HEK293 (cell line): ENCODE results near the gene MIS12.
A peak's percentile ranks its signal among the peaks of the same experiment; 100 is the strongest.

Experiments
- EGR2 ChIP-seq: fragments of 450-650 bp; formaldehyde crosslinking; IDR thresholded peaks from 2 replicates; pipeline ENCODE4 v1.5.1; 2016; ENCODE audit warnings: low read depth, missing biosample characterization, missing genetic modification characterization
- GLIS1 ChIP-seq: fragments of 450-650 bp; formaldehyde crosslinking; IDR thresholded peaks from 2 replicates; pipeline ENCODE4 v1.5.1; 2016; ENCODE audit warnings: missing biosample characterization, missing genetic modification characterization
- KLF16 ChIP-seq: fragments of 450-650 bp; formaldehyde crosslinking; IDR thresholded peaks from 2 replicates; pipeline ENCODE4 v1.5.1; 2017; ENCODE audit warnings: missing biosample characterization, missing genetic modification characterization
- MYNN ChIP-seq: fragments of 450-650 bp; formaldehyde crosslinking; IDR thresholded peaks from 2 replicates; pipeline ENCODE4 v1.5.1; 2016; ENCODE audit warnings: missing biosample characterization, missing genetic modification characterization, borderline replicate concordance
- SCRT1 ChIP-seq: fragments of 450-650 bp; formaldehyde crosslinking; IDR thresholded peaks from 2 replicates; pipeline ENCODE4 v1.5.1; 2016; ENCODE audit warnings: missing biosample characterization, missing genetic modification characterization, borderline replicate concordance
- SCRT2 ChIP-seq: fragments of 450-650 bp; formaldehyde crosslinking; IDR thresholded peaks from 2 replicates; pipeline ENCODE4 v1.5.1; 2016; ENCODE audit warnings: missing biosample characterization, missing genetic modification characterization
- SP7 ChIP-seq: fragments of 450-650 bp; formaldehyde crosslinking; IDR thresholded peaks from 2 replicates; pipeline ENCODE4 v1.5.1; 2016; ENCODE audit warnings: missing biosample characterization, missing genetic modification characterization
- ZBTB17 ChIP-seq: fragments of 450-650 bp; formaldehyde crosslinking; IDR thresholded peaks from 2 replicates; pipeline ENCODE4 v1.5.1; 2016; ENCODE audit warnings: missing biosample characterization, missing genetic modification characterization
- ZBTB21 ChIP-seq: fragments of 450-650 bp; formaldehyde crosslinking; IDR thresholded peaks from 2 replicates; pipeline ENCODE4 v1.5.1; 2017; ENCODE audit warnings: missing biosample characterization, missing genetic modification characterization
- ZBTB8A ChIP-seq: fragments of 450-650 bp; formaldehyde crosslinking; IDR thresholded peaks from 2 replicates; pipeline ENCODE4 v1.5.1; 2016; ENCODE audit warnings: missing biosample characterization, missing genetic modification characterization
- ZEB2 ChIP-seq: fragments of 450-650 bp; formaldehyde crosslinking; IDR thresholded peaks from 2 replicates; pipeline ENCODE4 v1.5.1; 2016; ENCODE audit warnings: missing biosample characterization, missing genetic modification characterization
- ZIC2 ChIP-seq: fragments of 450-650 bp; formaldehyde crosslinking; IDR thresholded peaks from 2 replicates; pipeline ENCODE4 v1.5.1; 2016; ENCODE audit warnings: missing biosample characterization, missing genetic modification characterization
- ZNF473 ChIP-seq: fragments of 450-650 bp; formaldehyde crosslinking; IDR thresholded peaks from 2 replicates; pipeline ENCODE4 v1.5.1; 2017; ENCODE audit warnings: missing biosample characterization, missing genetic modification characterization
- ZNF521 ChIP-seq: fragments of 450-650 bp; formaldehyde crosslinking; IDR thresholded peaks from 2 replicates; pipeline ENCODE4 v1.5.1; 2017; ENCODE audit warnings: missing biosample characterization, mild to moderate bottlenecking, missing genetic modification characterization
- ZNF529 ChIP-seq: fragments of 450-650 bp; formaldehyde crosslinking; IDR thresholded peaks from 2 replicates; pipeline ENCODE4 v1.5.1; 2017; ENCODE audit warnings: missing genetic modification characterization, missing biosample characterization; ENCODE audit not compliant: insufficient replicate concordance
- ZNF707 ChIP-seq: fragments of 450-650 bp; formaldehyde crosslinking; IDR thresholded peaks from 2 replicates; pipeline ENCODE4 v1.5.1; 2016; ENCODE audit warnings: missing biosample characterization, missing genetic modification characterization
- ZNF76 ChIP-seq: fragments of 450-650 bp; formaldehyde crosslinking; IDR thresholded peaks from 2 replicates; pipeline ENCODE4; 2016; ENCODE audit warnings: low read depth, missing biosample characterization, missing genetic modification characterization, borderline replicate concordance
- ZSCAN16 ChIP-seq: fragments of 450-650 bp; formaldehyde crosslinking; IDR thresholded peaks from 2 replicates; pipeline ENCODE4 v1.5.1; 2016; ENCODE audit warnings: missing biosample characterization, missing genetic modification characterization
- TF ChIP-seq, protein P1 (sequence below): fragments of 450-650 bp; formaldehyde crosslinking; IDR thresholded peaks from 2 replicates; pipeline ENCODE4 v1.5.1; 2017; ENCODE audit warnings: missing biosample characterization, missing genetic modification characterization
- TF ChIP-seq, protein P2 (sequence below): fragments of 450-650 bp; formaldehyde crosslinking; IDR thresholded peaks from 2 replicates; pipeline ENCODE4 v1.5.1; 2017; ENCODE audit warnings: missing biosample characterization, mild to moderate bottlenecking, missing genetic modification characterization, moderate library complexity
- TF ChIP-seq, protein P3 (sequence below): fragments of 450-650 bp; formaldehyde crosslinking; IDR thresholded peaks from 2 replicates; pipeline ENCODE4 v1.5.1; 2016; ENCODE audit warnings: missing biosample characterization, missing genetic modification characterization
- TF ChIP-seq, protein P4 (sequence below): fragments of 450-650 bp; formaldehyde crosslinking; conservative IDR thresholded peaks from 2 replicates; pipeline ENCODE4 v1.5.1; 2016; ENCODE audit warnings: low read depth, missing biosample characterization, missing genetic modification characterization

MIS12 gene

DNA sequence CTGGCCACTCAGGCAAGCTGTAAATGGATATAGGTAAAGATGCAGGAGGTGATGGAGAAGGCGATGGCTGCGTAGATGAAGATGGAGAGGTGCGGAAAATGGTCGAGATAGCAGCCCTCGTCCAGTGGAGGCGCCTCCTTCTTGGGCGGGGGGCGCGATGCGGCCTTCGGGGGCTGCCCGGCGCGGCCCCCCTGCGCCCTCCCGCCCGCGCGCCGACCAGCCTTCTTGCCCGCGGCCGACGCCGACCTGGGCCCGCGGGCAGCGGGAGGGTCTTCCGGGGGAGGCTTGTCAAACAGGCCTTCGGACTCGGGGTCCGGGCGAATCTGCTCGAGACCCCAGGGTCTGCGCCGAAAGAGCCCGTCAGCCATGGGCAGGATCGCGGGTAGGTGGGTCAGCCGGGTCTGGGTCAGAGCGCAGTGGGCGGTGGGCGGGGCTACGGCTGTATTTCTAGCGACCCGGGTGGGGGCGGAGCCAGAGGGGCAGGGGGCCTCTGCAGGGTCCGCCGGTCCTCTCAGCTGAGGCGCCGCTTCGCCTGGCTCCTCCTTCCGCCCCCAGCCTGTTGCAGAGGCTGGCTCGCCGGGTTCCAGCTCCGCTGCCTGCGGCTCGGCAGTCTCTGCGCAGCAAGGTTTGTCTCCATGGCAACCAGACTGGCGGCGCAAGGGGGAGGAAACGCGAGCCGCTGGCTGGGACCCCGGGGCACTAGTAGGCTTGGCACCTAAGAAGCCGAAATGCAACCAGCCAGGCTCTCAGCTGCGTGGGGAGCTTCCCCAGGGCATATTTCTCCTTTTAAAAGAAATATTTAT lies 14.4 kb downstream of the MIS12 start (continued):
- TF ChIP-seq, protein P1, sequence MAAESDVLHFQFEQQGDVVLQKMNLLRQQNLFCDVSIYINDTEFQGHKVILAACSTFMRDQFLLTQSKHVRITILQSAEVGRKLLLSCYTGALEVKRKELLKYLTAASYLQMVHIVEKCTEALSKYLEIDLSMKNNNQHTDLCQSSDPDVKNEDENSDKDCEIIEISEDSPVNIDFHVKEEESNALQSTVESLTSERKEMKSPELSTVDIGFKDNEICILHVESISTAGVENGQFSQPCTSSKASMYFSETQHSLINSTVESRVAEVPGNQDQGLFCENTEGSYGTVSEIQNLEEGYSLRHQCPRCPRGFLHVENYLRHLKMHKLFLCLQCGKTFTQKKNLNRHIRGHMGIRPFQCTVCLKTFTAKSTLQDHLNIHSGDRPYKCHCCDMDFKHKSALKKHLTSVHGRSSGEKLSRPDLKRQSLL (tag by site-specific recombination) = peak; percentile 27; the same call in 1 of the 2 replicates
- TF ChIP-seq ZNF707 (no peak), ZNF76 (0 out of 2 replicates have a peak, but pooled peaks have one; percentile 52), SCRT1 (peak; percentile 91; the same call in 1 of the 2 replicates), ZSCAN16 (peak; percentile 82), ZNF521 (tag by site-specific recombination) (no peak), ZNF529 (tag by site-specific recombination) (no peak), ZNF473 (no peak), MYNN (peak; percentile 58; the same call in 1 of the 2 replicates), ZBTB8A (tag by site-specific recombination) (0 out of 2 replicates have a peak, but pooled peaks have one; percentile 38), ZIC2 (tag by site-specific recombination) (peak; percentile 74), GLIS1 (tag by site-specific recombination) (peak; percentile 68), ZBTB17 (tag by site-specific recombination) (peak; percentile 97), ZBTB21 (tag by site-specific recombination) (no peak), SCRT2 (tag by site-specific recombination) (peak; percentile 100), KLF16 (tag by site-specific recombination) (peak; percentile 88), ZEB2 (0 out of 2 replicates have a peak, but pooled peaks have one; percentile 33), SP7 (tag by site-specific recombination) (peak; percentile 63), EGR2 (tag by site-specific recombination) (peak; percentile 57)
- TF ChIP-seq, protein P2, sequence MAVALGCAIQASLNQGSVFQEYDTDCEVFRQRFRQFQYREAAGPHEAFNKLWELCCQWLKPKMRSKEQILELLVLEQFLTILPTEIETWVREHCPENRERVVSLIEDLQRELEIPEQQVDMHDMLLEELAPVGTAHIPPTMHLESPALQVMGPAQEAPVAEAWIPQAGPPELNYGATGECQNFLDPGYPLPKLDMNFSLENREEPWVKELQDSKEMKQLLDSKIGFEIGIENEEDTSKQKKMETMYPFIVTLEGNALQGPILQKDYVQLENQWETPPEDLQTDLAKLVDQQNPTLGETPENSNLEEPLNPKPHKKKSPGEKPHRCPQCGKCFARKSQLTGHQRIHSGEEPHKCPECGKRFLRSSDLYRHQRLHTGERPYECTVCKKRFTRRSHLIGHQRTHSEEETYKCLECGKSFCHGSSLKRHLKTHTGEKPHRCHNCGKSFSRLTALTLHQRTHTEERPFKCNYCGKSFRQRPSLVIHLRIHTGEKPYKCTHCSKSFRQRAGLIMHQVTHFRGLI (tag by site-specific recombination) = peak; percentile 41; the same call in 1 of the 2 replicates
- TF ChIP-seq, protein P3, sequence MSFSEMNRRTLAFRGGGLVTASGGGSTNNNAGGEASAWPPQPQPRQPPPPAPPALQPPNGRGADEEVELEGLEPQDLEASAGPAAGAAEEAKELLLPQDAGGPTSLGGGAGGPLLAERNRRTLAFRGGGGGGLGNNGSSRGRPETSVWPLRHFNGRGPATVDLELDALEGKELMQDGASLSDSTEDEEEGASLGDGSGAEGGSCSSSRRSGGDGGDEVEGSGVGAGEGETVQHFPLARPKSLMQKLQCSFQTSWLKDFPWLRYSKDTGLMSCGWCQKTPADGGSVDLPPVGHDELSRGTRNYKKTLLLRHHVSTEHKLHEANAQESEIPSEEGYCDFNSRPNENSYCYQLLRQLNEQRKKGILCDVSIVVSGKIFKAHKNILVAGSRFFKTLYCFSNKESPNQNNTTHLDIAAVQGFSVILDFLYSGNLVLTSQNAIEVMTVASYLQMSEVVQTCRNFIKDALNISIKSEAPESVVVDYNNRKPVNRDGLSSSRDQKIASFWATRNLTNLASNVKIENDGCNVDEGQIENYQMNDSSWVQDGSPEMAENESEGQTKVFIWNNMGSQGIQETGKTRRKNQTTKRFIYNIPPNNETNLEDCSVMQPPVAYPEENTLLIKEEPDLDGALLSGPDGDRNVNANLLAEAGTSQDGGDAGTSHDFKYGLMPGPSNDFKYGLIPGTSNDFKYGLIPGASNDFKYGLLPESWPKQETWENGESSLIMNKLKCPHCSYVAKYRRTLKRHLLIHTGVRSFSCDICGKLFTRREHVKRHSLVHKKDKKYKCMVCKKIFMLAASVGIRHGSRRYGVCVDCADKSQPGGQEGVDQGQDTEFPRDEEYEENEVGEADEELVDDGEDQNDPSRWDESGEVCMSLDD = no peak
- TF ChIP-seq, protein P4, sequence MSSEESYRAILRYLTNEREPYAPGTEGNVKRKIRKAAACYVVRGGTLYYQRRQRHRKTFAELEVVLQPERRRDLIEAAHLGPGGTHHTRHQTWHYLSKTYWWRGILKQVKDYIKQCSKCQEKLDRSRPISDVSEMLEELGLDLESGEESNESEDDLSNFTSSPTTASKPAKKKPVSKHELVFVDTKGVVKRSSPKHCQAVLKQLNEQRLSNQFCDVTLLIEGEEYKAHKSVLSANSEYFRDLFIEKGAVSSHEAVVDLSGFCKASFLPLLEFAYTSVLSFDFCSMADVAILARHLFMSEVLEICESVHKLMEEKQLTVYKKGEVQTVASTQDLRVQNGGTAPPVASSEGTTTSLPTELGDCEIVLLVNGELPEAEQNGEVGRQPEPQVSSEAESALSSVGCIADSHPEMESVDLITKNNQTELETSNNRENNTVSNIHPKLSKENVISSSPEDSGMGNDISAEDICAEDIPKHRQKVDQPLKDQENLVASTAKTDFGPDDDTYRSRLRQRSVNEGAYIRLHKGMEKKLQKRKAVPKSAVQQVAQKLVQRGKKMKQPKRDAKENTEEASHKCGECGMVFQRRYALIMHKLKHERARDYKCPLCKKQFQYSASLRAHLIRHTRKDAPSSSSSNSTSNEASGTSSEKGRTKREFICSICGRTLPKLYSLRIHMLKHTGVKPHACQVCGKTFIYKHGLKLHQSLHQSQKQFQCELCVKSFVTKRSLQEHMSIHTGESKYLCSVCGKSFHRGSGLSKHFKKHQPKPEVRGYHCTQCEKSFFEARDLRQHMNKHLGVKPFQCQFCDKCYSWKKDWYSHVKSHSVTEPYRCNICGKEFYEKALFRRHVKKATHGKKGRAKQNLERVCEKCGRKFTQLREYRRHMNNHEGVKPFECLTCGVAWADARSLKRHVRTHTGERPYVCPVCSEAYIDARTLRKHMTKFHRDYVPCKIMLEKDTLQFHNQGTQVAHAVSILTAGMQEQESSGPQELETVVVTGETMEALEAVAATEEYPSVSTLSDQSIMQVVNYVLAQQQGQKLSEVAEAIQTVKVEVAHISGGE (tag by site-specific recombination) = peak; percentile 45; the same call in 1 of the 2 replicates
